Ovary (tissue), 3 donors: ENCODE measurements around the gene MAP2K7.

Experiments
- CTCF ChIP-seq, 3 donors: fragments of 450-650 bp in 2 of 3; fragments of 200-600 bp in 1 of 3; IDR thresholded peaks; one replicate each; pipeline versions ENCODE4 v1.5.1 to v1.8.0; 2016 to 2022; ENCODE audit warnings: antibody characterized with exemption in 3 of 3, mild to moderate bottlenecking in 1 of 3
- EP300 ChIP-seq: sonication (generic); formaldehyde crosslinking; IDR thresholded peaks from one replicate; pipeline ENCODE4 v1.6.1; 2017; ENCODE audit warnings: antibody characterized with exemption
- POLR2A ChIP-seq: fragments of 450-650 bp; IDR thresholded peaks from one replicate; pipeline ENCODE4 v1.6.1; 2017; ENCODE audit warnings: antibody characterized with exemption, mild to moderate bottlenecking, moderate library complexity
- donor health status: DM: no; HTN: no; CAD: no.

- TF ChIP-seq CTCF (IDR thresholded peaks at IDR 0.05) (no peak), EP300 (no peak), POLR2A (no peak)
These were observed 857 bp upstream of the MAP2K7 start for GRCh38 chr19:7902796-7903243.
